GM10248 (cell line): ENCODE data around the gene CARD9.

Experiments used
- CTCF ChIA-PET: fragments of 300-600 bp; sonication (Branson Sonifier 250); formaldehyde crosslinking; extraction: SDS; loops from one replicate; lab custom pipeline; 2021; ENCODE audit warnings: antibody characterized with exemption; lab: Yijun Ruan, JAX
- POLR2A ChIA-PET: fragments of 350-650 bp; sonication (Branson Sonifier 250); formaldehyde crosslinking; extraction: SDS; loops from one replicate; lab custom pipeline; 2020; ENCODE audit warnings: antibody characterized with exemption; lab: Yijun Ruan, JAX
- DNase-seq: peaks from one replicate; pipeline ENCODE4 v3.0.0; 2012; ENCODE audit errors: extremely low spot score
- TF ChIP-seq, protein P1 (sequence below): IDR thresholded peaks from 2 replicates; pipeline ENCODE4 v1.5.1; 2012; ENCODE audit warnings: mild to moderate bottlenecking, low read depth; ENCODE audit errors: extremely low read depth, missing control alignments, control extremely low read depth

The CARD9 gene

DNA sequence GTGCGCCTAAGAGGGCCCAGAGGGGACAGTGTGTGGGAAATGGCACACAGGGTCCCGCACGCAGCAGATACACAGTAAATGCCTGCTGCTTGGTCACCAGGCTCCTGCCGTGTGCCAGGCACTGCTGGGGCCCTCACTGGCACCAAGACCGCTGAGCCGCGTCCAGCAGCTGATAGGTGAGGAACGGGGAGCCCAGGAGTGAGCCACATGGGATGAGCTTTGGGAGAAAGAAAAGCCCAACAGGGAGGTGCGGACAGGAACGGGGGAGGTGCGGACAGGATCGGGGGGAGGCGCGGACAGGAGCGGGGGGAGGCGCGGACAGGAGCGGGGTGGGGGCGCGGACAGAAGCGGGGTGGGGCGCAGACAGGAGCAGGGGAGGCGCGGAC, 29.6 kb downstream of the CARD9 start:
- TF ChIP-seq, protein P1, sequence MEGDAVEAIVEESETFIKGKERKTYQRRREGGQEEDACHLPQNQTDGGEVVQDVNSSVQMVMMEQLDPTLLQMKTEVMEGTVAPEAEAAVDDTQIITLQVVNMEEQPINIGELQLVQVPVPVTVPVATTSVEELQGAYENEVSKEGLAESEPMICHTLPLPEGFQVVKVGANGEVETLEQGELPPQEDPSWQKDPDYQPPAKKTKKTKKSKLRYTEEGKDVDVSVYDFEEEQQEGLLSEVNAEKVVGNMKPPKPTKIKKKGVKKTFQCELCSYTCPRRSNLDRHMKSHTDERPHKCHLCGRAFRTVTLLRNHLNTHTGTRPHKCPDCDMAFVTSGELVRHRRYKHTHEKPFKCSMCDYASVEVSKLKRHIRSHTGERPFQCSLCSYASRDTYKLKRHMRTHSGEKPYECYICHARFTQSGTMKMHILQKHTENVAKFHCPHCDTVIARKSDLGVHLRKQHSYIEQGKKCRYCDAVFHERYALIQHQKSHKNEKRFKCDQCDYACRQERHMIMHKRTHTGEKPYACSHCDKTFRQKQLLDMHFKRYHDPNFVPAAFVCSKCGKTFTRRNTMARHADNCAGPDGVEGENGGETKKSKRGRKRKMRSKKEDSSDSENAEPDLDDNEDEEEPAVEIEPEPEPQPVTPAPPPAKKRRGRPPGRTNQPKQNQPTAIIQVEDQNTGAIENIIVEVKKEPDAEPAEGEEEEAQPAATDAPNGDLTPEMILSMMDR = no peak

DNA sequence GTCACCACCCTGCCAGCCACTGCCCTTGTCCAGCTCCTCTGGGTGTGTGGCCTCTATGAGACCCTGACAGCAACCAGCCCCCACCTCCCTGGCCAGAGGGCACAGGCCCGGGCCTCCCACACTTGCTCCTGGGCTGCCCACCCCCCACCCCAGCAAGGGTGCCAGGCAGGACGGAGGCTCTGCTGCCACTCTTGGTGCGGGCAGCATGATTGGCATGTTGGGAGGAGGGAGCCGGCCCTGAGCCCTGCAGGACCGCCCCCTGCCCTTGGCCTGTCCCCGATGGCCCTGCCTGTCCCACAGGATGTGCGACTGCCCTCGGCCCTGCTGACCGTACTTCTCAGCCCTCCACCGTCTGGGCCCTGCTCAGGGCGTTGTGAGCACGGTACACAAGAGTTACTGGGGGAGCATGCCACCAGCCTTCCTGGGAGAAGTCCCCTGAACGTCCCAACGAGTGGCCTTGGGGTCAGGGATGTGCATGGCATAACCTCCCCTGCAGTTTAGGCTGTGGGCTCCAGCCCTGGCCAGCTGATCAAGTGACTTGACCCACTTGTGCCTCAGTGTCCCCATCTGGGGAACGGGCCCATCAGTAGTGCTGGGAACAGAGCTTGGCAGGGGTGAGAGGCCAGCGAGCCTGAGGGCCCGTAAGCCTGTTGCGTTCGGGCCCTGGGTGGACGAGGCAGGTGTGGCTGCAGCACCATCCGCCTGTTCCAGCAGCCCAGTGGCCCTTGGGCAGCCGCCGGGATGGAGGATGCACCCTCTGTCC, 30.2 kb downstream of the CARD9 start:
- ChIA-PET CTCF (no interaction called here), POLR2A (no interaction called here)
- DNase-seq = no peak
- TF ChIP-seq, protein P1 = no peak

More for the DNA sequence above, 29.6 kb downstream of the CARD9 start:
- POLR2A ChIA-PET = no interaction called here
- DNase-seq = no peak
- CTCF ChIA-PET = no interaction called here

DNA sequence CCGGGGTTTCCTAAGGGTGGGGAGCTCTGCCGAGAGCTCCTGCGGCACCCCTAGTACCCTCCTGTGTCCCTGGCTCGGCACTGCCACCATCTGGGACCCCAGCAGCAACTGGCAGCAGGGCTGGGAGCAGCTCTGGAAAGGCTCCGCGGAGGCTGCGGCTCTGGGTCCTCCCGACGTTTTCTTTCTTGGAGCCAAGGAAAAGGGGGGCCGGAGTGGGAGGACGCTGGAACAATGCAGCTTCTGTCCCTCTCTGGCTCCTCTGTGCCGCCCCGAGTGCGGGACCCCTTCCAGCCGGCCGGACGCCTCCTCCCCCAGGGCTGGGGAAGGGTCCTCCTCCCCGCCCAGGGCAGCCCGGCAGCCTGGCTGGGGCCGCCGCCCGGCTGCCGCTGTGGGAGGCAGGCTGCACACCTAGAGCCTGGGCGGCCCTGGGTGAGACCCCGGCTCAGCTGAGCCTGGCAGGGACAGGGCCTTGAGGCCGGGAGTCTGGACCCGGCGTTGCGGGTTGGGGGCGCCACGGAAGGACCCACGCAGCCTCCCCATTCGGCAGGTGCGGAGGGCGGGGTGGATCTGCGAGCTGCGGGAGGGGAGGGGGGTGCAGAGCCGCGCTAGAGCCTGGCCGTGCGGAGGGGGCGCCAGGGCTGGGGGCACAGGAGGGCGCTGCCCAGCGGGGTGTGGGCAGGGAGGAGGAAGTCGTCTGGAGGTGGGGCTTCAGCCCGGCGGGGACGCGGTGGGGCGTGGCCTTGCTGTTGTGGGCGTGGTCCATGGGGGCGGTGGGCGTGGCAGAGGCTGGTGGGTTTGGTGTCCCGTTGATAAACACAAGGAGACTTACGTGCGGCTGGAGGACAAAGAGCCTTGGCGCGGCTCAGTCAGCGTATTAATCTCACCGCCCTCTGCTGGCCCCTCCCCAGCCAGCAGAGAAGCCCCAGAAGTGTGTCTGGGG, 31.0 kb downstream of the CARD9 start:
- ChIA-PET CTCF (no interaction called here), POLR2A (no interaction called here)
- DNase-seq = peak; percentile 79
- TF ChIP-seq, protein P1 = no peak

DNA sequence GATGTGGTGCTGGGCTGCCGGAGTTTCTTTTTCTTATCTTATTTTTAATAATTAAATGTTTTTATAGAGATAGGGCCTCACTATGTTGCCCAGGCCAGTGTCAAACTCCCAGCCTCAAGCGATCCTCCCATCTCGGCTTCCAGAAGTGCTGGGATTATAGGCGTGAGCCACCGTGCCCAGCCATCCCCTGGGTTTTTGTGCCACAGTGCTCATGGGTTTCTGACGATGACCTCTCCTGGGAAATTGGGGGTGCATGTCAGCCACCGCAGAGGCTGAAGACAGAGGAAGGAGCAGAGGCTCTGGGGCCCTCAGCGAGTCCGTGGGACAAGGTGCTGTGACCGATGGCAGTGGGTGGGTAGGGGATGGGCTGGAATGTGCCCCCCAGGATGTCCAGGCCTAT, 31.7 kb downstream of the CARD9 start:
- DNase-seq = no peak
- ChIA-PET CTCF (no interaction called here), POLR2A (no interaction called here)
- TF ChIP-seq, protein P1 = no peak

DNA sequence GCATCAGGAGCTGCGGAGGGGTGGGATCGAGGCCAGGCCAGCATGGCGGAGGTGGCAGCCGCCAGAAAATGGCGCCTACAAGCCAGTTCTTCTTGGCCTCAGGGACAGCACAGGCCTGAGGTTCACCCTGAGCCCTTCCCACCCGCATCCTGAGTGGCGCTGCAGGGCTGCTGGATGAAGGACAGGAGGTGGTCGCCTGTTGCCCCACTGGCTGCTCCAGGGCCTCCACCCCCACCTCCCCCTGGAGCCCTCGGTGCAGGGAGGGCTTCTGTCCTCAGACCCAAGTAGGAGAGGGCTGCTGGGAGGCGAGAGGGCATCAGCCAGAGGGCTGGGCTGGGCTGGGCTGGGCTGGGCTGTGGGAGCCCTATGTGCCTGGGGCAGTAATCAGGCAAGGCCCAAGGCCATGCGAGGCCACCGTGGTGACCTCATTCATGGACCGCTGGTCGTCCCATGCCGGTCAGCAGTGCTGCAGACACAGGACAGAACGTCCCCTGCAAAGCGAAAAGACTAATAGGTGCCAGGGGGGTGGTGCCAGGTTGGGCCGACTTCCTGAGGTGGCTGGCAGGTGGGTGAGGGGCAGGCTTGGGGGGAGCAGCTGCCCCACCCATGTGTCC, 32.3 kb downstream of the CARD9 start:
- CTCF ChIA-PET = interaction anchor here (2.6 kb wide), 1 partner anchor 61 kb away, joined by 13 read pairs; no protein-coding TSS in a partner anchor
- POLR2A ChIA-PET = no interaction called here
- TF ChIP-seq, protein P1 = no peak
- DNase-seq = no peak
